ENCODE measurements around the gene BRPF1.

DNA sequence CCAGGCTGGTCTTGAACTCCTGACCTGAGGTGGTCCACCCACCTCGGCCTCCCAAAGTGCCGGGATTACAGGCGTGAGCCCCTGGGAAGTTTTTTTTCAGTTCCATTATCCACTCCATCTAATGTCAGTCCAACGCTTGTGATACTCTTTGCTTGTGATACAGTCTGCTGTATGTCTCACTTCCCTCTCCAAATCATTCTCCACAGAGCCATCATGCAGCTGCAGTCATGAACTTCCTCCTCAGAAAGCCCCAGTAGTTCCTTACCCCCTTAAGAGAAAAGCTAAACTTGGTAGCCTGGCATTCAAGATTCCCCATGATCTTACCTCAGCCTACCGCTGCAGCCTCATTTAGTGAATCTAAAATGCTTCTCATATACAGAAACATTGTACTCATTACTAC is 63.7 kb downstream of the BRPF1 start:
- TF ChIP-seq, protein P1, sequence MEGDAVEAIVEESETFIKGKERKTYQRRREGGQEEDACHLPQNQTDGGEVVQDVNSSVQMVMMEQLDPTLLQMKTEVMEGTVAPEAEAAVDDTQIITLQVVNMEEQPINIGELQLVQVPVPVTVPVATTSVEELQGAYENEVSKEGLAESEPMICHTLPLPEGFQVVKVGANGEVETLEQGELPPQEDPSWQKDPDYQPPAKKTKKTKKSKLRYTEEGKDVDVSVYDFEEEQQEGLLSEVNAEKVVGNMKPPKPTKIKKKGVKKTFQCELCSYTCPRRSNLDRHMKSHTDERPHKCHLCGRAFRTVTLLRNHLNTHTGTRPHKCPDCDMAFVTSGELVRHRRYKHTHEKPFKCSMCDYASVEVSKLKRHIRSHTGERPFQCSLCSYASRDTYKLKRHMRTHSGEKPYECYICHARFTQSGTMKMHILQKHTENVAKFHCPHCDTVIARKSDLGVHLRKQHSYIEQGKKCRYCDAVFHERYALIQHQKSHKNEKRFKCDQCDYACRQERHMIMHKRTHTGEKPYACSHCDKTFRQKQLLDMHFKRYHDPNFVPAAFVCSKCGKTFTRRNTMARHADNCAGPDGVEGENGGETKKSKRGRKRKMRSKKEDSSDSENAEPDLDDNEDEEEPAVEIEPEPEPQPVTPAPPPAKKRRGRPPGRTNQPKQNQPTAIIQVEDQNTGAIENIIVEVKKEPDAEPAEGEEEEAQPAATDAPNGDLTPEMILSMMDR (IDR thresholded peaks at IDR 0.05; ENCODE audit: low read depth, low read length, missing input control): no peak
- TF ChIP-seq, protein P2, sequence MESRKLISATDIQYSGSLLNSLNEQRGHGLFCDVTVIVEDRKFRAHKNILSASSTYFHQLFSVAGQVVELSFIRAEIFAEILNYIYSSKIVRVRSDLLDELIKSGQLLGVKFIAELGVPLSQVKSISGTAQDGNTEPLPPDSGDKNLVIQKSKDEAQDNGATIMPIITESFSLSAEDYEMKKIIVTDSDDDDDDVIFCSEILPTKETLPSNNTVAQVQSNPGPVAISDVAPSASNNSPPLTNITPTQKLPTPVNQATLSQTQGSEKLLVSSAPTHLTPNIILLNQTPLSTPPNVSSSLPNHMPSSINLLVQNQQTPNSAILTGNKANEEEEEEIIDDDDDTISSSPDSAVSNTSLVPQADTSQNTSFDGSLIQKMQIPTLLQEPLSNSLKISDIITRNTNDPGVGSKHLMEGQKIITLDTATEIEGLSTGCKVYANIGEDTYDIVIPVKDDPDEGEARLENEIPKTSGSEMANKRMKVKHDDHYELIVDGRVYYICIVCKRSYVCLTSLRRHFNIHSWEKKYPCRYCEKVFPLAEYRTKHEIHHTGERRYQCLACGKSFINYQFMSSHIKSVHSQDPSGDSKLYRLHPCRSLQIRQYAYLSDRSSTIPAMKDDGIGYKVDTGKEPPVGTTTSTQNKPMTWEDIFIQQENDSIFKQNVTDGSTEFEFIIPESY (IDR thresholded peaks at IDR 0.05): no peak
- TF ChIP-seq NR2F2 (IDR thresholded peaks at IDR 0.05): no peak
- TF ChIP-seq, protein P3, sequence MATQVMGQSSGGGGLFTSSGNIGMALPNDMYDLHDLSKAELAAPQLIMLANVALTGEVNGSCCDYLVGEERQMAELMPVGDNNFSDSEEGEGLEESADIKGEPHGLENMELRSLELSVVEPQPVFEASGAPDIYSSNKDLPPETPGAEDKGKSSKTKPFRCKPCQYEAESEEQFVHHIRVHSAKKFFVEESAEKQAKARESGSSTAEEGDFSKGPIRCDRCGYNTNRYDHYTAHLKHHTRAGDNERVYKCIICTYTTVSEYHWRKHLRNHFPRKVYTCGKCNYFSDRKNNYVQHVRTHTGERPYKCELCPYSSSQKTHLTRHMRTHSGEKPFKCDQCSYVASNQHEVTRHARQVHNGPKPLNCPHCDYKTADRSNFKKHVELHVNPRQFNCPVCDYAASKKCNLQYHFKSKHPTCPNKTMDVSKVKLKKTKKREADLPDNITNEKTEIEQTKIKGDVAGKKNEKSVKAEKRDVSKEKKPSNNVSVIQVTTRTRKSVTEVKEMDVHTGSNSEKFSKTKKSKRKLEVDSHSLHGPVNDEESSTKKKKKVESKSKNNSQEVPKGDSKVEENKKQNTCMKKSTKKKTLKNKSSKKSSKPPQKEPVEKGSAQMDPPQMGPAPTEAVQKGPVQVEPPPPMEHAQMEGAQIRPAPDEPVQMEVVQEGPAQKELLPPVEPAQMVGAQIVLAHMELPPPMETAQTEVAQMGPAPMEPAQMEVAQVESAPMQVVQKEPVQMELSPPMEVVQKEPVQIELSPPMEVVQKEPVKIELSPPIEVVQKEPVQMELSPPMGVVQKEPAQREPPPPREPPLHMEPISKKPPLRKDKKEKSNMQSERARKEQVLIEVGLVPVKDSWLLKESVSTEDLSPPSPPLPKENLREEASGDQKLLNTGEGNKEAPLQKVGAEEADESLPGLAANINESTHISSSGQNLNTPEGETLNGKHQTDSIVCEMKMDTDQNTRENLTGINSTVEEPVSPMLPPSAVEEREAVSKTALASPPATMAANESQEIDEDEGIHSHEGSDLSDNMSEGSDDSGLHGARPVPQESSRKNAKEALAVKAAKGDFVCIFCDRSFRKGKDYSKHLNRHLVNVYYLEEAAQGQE (IDR thresholded peaks at IDR 0.05): no peak
- TF ChIP-seq RAD21 (IDR thresholded peaks at IDR 0.05): no peak
- no peak for TF ChIP-seq GABPA (IDR thresholded peaks at IDR 0.05 in 1 of 2, conservative IDR thresholded peaks at IDR 0.05 in 1 of 2)
- no peak for TF ChIP-seq SP1 (IDR thresholded peaks at IDR 0.05)
- no peak for TF ChIP-seq YY1 (IDR thresholded peaks at IDR 0.05)
- no peak for TF ChIP-seq HNF4G (IDR thresholded peaks at IDR 0.05)
- TF ChIP-seq JUND (IDR thresholded peaks at IDR 0.05): no peak
- TF ChIP-seq, protein P4, sequence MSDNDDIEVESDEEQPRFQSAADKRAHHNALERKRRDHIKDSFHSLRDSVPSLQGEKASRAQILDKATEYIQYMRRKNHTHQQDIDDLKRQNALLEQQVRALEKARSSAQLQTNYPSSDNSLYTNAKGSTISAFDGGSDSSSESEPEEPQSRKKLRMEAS (IDR thresholded peaks at IDR 0.05): no peak
- TF ChIP-seq, protein P5, sequence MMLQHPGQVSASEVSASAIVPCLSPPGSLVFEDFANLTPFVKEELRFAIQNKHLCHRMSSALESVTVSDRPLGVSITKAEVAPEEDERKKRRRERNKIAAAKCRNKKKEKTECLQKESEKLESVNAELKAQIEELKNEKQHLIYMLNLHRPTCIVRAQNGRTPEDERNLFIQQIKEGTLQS (IDR thresholded peaks at IDR 0.05): no peak
